Measurements from ENCODE around the gene CAMKMT. TPM values are rescaled to one million over a fixed set of nuclear protein-coding genes. Genes with fewer than 3 reads are reported as not detected.

The CAMKMT gene
- total RNA-seq, 4 donors from 2014 or later: 6.0 to 15.3 (median 10.7) TPM

DNA sequence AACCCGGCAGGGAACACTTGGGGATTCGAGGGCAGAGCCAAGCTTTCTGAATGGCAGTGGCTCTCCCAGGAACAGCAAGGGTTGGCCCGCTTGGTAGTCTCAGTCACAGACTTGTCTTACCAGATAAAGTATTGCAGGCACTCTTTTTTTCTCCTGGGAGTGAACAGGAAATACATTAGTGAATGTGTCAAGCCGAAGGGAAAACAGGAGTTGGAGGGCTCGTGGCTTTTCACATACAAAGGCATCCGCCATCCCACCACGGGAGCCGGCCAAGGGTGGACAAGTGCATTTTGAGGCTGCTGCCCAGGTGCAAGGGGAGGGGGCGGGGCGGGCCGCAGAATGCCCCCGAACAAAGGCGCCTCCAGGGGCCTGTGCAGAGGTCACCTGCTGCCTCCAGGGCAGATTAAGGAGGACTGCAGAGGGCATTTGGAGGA is 416.5 kb downstream of the CAMKMT start:
- TF ChIP-seq POLR2AphosphoS5 (IDR thresholded peaks at IDR 0.05) (no peak), POLR2A (IDR thresholded peaks at IDR 0.05) (no peak), CTCF (IDR thresholded peaks at IDR 0.05) (no peak), EP300 (IDR thresholded peaks at IDR 0.05) (no peak)
- Histone ChIP-seq H3K27ac (no peak overlapping the region), H3K4me3 (no peak overlapping the region), H3K4me1 (peaks cover 13% of the 10 kb centered on the region), H3K36me3 (no peaks in the 10 kb centered on the region), H3K9me3 (no peaks in the 10 kb centered on the region), H3K27me3 (no peaks in the 10 kb centered on the region)
- DNase-seq (ENCODE audit: low spot score in 2 of 2): no peak
- 43% methylated on average over 10 of the region's 13 CpGs for WGBS

- Histone ChIP-seq H3K4me3 (no peak overlapping the region), H3K36me3 (no peaks in the 10 kb centered on the region), H3K27me3 (no peaks in the 10 kb centered on the region), H3K4me1 (peaks cover 13% of the 10 kb centered on the region), H3K9me3 (no peaks in the 10 kb centered on the region), H3K27ac (no peak overlapping the region)
- TF ChIP-seq CTCF (IDR thresholded peaks at IDR 0.05) (no peak), POLR2A (IDR thresholded peaks at IDR 0.05) (no peak), POLR2AphosphoS5 (IDR thresholded peaks at IDR 0.05) (no peak), EP300 (IDR thresholded peaks at IDR 0.05) (no peak)
- WGBS: 76% methylated on average over 20 of the region's 20 CpGs
- no peak for DNase-seq (ENCODE audit: low spot score in 2 of 2)
Measured at GRCh38 chr2:44778671-44779476, 417.1 kb downstream of the CAMKMT start.

DNA sequence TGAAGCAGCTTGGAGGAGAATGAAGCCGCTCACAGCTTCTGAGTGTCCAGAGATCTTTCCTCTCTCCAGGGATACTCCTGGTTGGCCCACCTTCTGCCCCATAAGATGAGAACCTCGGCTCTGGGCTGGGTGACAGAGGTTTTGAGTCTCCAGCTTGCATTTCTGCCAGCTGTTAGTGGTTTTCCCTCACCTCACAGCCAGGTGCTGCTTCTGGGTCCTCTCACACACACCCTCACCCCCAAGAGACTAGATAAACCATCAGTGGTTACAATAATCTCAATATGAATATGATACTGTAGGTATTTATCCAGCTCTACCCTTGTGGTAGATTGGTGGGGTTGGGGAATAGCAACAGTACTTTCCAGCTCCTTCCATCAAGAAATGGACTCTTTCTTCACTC is 418.0 kb downstream of the CAMKMT start:
- H3K27ac ChIP-seq: no peak overlapping the region
- WGBS: 85% methylated on average over 2 of the region's 2 CpGs

DNA sequence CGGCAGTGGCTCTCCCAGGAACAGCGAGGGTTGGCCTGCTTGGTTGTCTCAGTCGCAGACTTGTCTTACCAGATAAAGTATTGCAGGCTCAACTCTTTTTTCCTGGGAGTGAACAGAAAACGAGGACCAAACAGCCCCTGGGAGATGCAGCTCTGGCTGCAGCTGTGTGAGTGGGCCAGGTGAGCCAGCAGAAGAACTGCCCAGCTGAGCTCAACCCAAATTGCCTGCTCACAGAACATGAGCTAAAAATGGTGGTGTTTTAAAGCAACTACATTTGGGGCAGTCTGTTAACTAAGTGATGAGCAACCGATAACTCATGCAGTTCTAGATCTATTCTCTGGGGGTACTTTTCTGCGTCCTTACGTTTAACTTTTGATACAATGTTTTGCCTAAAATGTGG is 418.7 kb downstream of the CAMKMT start:
- Histone ChIP-seq H3K9me3 (no peaks in the 10 kb centered on the region), H3K4me3 (no peak overlapping the region), H3K4me1 (peaks cover 13% of the 10 kb centered on the region), H3K27me3 (no peaks in the 10 kb centered on the region), H3K36me3 (no peaks in the 10 kb centered on the region), H3K27ac (no peak overlapping the region)
- TF ChIP-seq EP300 (IDR thresholded peaks at IDR 0.05) (no peak), POLR2AphosphoS5 (IDR thresholded peaks at IDR 0.05) (no peak), CTCF (IDR thresholded peaks at IDR 0.05) (no peak), POLR2A (IDR thresholded peaks at IDR 0.05) (no peak)
- 87% methylated on average over 7 of the region's 7 CpGs for WGBS
- no peak for DNase-seq (ENCODE audit: low spot score in 2 of 2)

More for the DNA sequence above, 418.0 kb downstream of the CAMKMT start:
- Histone ChIP-seq H3K36me3 (no peaks in the 10 kb centered on the region), H3K4me3 (no peak overlapping the region), H3K9me3 (no peaks in the 10 kb centered on the region), H3K4me1 (peaks cover 13% of the 10 kb centered on the region), H3K27me3 (no peaks in the 10 kb centered on the region)
- TF ChIP-seq EP300 (IDR thresholded peaks at IDR 0.05): no peak
- TF ChIP-seq CTCF (IDR thresholded peaks at IDR 0.05): no peak
- no peak for TF ChIP-seq POLR2A (IDR thresholded peaks at IDR 0.05)
- TF ChIP-seq POLR2AphosphoS5 (IDR thresholded peaks at IDR 0.05): no peak
- no peak for DNase-seq (ENCODE audit: low spot score in 2 of 2)

DNA sequence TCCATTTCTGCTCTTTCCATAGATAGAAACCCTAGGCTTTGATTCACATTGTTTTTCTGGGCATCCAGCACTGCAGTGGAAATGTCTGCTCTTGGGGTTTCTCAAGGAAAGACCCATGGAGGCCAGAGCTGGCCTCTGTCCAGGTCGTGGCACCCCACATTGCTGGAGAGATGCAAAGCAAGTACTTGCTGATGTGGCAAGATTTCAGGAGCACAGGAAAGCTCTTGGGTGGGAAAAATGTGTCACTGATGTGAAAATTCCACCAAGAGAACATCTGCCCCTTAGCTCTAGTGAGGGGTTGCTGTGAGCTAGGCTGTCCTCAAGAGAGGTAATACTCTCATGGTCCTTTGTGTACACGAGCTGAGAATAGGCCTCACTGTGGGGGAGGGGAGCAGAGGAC is 423.7 kb downstream of the CAMKMT start:
- no peaks in the 10 kb centered on the region for H3K27me3 ChIP-seq
- WGBS: 43% methylated on average over 2 of the region's 2 CpGs

More for the DNA sequence above, 423.7 kb downstream of the CAMKMT start:
- Histone ChIP-seq H3K27ac (no peak overlapping the region), H3K36me3 (no peaks in the 10 kb centered on the region), H3K9me3 (no peaks in the 10 kb centered on the region), H3K4me3 (no peak overlapping the region), H3K4me1 (no peaks in the 10 kb centered on the region)
- TF ChIP-seq POLR2AphosphoS5 (IDR thresholded peaks at IDR 0.05) (no peak), POLR2A (IDR thresholded peaks at IDR 0.05) (no peak), CTCF (IDR thresholded peaks at IDR 0.05) (no peak), EP300 (IDR thresholded peaks at IDR 0.05) (no peak)
- no peak for DNase-seq (ENCODE audit: low spot score in 2 of 2)
